ENCODE results near the gene PTP4A2.

GRCh38 chr1:31959521-31960340 lies 21.6 kb upstream of the PTP4A2 start:
- TF ChIP-seq, protein P1, sequence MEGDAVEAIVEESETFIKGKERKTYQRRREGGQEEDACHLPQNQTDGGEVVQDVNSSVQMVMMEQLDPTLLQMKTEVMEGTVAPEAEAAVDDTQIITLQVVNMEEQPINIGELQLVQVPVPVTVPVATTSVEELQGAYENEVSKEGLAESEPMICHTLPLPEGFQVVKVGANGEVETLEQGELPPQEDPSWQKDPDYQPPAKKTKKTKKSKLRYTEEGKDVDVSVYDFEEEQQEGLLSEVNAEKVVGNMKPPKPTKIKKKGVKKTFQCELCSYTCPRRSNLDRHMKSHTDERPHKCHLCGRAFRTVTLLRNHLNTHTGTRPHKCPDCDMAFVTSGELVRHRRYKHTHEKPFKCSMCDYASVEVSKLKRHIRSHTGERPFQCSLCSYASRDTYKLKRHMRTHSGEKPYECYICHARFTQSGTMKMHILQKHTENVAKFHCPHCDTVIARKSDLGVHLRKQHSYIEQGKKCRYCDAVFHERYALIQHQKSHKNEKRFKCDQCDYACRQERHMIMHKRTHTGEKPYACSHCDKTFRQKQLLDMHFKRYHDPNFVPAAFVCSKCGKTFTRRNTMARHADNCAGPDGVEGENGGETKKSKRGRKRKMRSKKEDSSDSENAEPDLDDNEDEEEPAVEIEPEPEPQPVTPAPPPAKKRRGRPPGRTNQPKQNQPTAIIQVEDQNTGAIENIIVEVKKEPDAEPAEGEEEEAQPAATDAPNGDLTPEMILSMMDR (conservative IDR thresholded peaks at IDR 0.05; ENCODE audit: low read length): no peak
- TF ChIP-seq EZH2phosphoT487 (IDR thresholded peaks at IDR 0.05; ENCODE audit: borderline replicate concordance): no peak
